SK-N-SH treated with all-trans-retinoic acid at 6 μM for 48 hours (cell line): Measurements from ENCODE around the gene SYTL1.

ENCODE experiments used
- OSR1 ChIP-seq: fragments of 250-450 bp; sonication (Bioruptor Pico); IDR thresholded peaks from 2 replicates; pipeline ENCODE4 v1.8.0; 2022; ENCODE audit warnings: moderate library complexity, mild to moderate bottlenecking, inconsistent platforms
- PATZ1 ChIP-seq: fragments of 250-450 bp; sonication (Bioruptor Pico); IDR thresholded peaks from 2 replicates; pipeline ENCODE4 v1.8.0; 2020; ENCODE audit warnings: mild to moderate bottlenecking, moderate library complexity, borderline replicate concordance
- PPARA ChIP-seq: fragments of 250-450 bp; sonication (Bioruptor Pico); IDR thresholded peaks from 2 replicates; pipeline ENCODE4 v1.5.0; 2020; ENCODE audit warnings: mild to moderate bottlenecking, borderline replicate concordance
- SNAI2 ChIP-seq: fragments of 250-450 bp; sonication (Bioruptor Pico); IDR thresholded peaks from 2 replicates; pipeline ENCODE4 v1.5.0; 2020; ENCODE audit warnings: mild to moderate bottlenecking, moderate library complexity
- ZFP3 ChIP-seq: fragments of 250-450 bp; sonication (Bioruptor Pico); IDR thresholded peaks from 2 replicates; pipeline ENCODE4 v1.5.0; 2020; ENCODE audit warnings: mild to moderate bottlenecking, moderate library complexity
- ZFP30 ChIP-seq: fragments of 450-650 bp; formaldehyde crosslinking; IDR thresholded peaks from 2 replicates; pipeline ENCODE4 v1.5.0; 2022; ENCODE audit warnings: mild to moderate bottlenecking, moderate library complexity
- ZNF70 ChIP-seq: fragments of 450-650 bp; formaldehyde crosslinking; IDR thresholded peaks from 2 replicates; pipeline ENCODE4 v1.5.0; 2020; ENCODE audit warnings: mild to moderate bottlenecking, moderate library complexity

- TF ChIP-seq PATZ1 (CRISPR knock-in tag) (no peak), ZNF70 (no peak), ZFP30 (CRISPR knock-in tag) (no peak), ZFP3 (CRISPR knock-in tag) (no peak), SNAI2 (CRISPR knock-in tag) (no peak), OSR1 (no peak), PPARA (no peak)
These were observed 59.1 kb downstream of the SYTL1 start for GRCh38 chr1:27400963-27401341.
